NT2/D1 (cell line): ENCODE results near the gene LIPC.

Experiments used
- YY1 ChIP-seq: IDR thresholded peaks from 2 replicates; pipeline ENCODE4 v1.6.1; 2011; ENCODE audit not compliant: insufficient read length, insufficient read depth
- ZNF274 ChIP-seq: IDR thresholded peaks from 2 replicates; pipeline ENCODE4 v1.6.1; 2011; ENCODE audit warnings: mild to moderate bottlenecking, low read depth, low read length

- TF ChIP-seq ZNF274 (no peak), YY1 (no peak)
Observed at GRCh38 chr15:58443308-58443707, 11.5 kb downstream of the LIPC start.
